ENCODE data around the gene ADGRG3.

DNA sequence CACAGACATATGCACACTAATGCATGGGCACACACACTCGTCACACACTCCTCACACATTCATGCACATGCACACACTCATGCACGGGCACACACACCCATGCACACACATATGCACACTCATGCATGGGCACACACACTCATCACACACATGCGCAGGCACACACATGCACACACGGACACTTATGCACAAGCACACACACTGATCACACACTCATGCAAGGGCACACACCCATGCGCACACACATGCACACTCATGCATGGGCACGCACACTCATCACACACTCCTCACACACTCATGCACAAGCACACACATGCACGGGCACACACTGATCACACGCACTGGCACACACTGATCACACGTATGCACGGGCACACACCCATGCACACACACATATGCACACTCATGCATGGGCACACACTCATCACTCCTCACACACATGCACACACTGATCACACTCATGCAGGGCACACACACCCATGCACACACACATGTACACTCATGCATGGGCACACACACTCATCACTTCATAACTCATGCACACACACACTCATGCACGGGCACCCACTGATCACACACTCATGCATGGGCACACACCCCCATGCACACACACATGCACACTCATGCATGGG is 23.6 kb upstream of the ADGRG3 start:
- TF ChIP-seq, protein P1, sequence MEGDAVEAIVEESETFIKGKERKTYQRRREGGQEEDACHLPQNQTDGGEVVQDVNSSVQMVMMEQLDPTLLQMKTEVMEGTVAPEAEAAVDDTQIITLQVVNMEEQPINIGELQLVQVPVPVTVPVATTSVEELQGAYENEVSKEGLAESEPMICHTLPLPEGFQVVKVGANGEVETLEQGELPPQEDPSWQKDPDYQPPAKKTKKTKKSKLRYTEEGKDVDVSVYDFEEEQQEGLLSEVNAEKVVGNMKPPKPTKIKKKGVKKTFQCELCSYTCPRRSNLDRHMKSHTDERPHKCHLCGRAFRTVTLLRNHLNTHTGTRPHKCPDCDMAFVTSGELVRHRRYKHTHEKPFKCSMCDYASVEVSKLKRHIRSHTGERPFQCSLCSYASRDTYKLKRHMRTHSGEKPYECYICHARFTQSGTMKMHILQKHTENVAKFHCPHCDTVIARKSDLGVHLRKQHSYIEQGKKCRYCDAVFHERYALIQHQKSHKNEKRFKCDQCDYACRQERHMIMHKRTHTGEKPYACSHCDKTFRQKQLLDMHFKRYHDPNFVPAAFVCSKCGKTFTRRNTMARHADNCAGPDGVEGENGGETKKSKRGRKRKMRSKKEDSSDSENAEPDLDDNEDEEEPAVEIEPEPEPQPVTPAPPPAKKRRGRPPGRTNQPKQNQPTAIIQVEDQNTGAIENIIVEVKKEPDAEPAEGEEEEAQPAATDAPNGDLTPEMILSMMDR (conservative IDR thresholded peaks at IDR 0.05): no peak
- no peak for TF ChIP-seq ZFX (IDR thresholded peaks at IDR 0.05)
